ENCODE measurements around the gene CTIF. TPM values are rescaled to one million over a fixed set of nuclear protein-coding genes. Genes with fewer than 3 reads are reported as not detected.

CTIF gene
- total RNA-seq, 1 donor from 2014 or later = 35.1 TPM

GRCh38 chr18:48533340-48534070 lies 5.3 kb upstream of the CTIF start:
- H3K36me3 ChIP-seq = no peaks in the 10 kb centered on the region
- TF ChIP-seq POLR2A (IDR thresholded peaks at IDR 0.05) (no peak), CTCF (IDR thresholded peaks at IDR 0.05) (no peak), POLR2AphosphoS5 (IDR thresholded peaks at IDR 0.05; ENCODE audit: insufficient read depth in 1 of 2, low read depth in 1 of 2) (no peak)
- H3K9me3 ChIP-seq = no peaks in the 10 kb centered on the region
- H3K4me1 ChIP-seq = peaks cover 6% of the 10 kb centered on the region
- H3K4me3 ChIP-seq = no peak overlapping the region
- no peaks in the 10 kb centered on the region for H3K27me3 ChIP-seq
- DNase-seq (ENCODE audit: extremely low spot score in 2 of 2) = no peak
- intact Hi-C loops (cut with DNase I) = no loop called here
- H3K27ac ChIP-seq = no peak overlapping the region

- intact Hi-C loops (cut with DNase I) = no loop called here
- Histone ChIP-seq H3K4me3 (no peak overlapping the region), H3K27ac (no peak overlapping the region), H3K9me3 (no peaks in the 10 kb centered on the region), H3K36me3 (no peaks in the 10 kb centered on the region), H3K4me1 (peaks cover 6% of the 10 kb centered on the region), H3K27me3 (no peaks in the 10 kb centered on the region)
- peak in 1 of 2 donors; percentile 37 for DNase-seq (ENCODE audit: extremely low spot score in 2 of 2)
- no peak for TF ChIP-seq POLR2A (IDR thresholded peaks at IDR 0.05)
- no peak for TF ChIP-seq POLR2AphosphoS5 (IDR thresholded peaks at IDR 0.05; ENCODE audit: insufficient read depth in 1 of 2, low read depth in 1 of 2)
- no peak for TF ChIP-seq CTCF (IDR thresholded peaks at IDR 0.05)
Measured at GRCh38 chr18:48534364-48534763, 4.5 kb upstream of the CTIF start.

GRCh38 chr18:48535956-48536355 lies 2.9 kb upstream of the CTIF start:
- Histone ChIP-seq H3K36me3 (no peaks in the 10 kb centered on the region), H3K9me3 (no peaks in the 10 kb centered on the region), H3K27me3 (no peaks in the 10 kb centered on the region), H3K27ac (no peak overlapping the region), H3K4me3 (no peak overlapping the region), H3K4me1 (peaks cover 6% of the 10 kb centered on the region)
- DNase-seq (ENCODE audit: extremely low spot score in 2 of 2) = peak in 1 of 2 donors; percentile 70
- intact Hi-C loops (cut with DNase I) = no loop called here
- TF ChIP-seq POLR2A (IDR thresholded peaks at IDR 0.05) (no peak), POLR2AphosphoS5 (IDR thresholded peaks at IDR 0.05; ENCODE audit: insufficient read depth in 1 of 2, low read depth in 1 of 2) (no peak)

GRCh38 chr18:48536516-48536915 lies 2.3 kb upstream of the CTIF start:
- Histone ChIP-seq H3K9me3 (no peaks in the 10 kb centered on the region), H3K27me3 (no peaks in the 10 kb centered on the region), H3K4me1 (peaks cover 8% of the 10 kb centered on the region), H3K36me3 (no peaks in the 10 kb centered on the region), H3K4me3 (no peak overlapping the region), H3K27ac (no peak overlapping the region)
- TF ChIP-seq POLR2AphosphoS5 (IDR thresholded peaks at IDR 0.05; ENCODE audit: insufficient read depth in 1 of 2, low read depth in 1 of 2) = no peak
- no peak for TF ChIP-seq CTCF (IDR thresholded peaks at IDR 0.05)
- no peak for TF ChIP-seq POLR2A (IDR thresholded peaks at IDR 0.05)
- peak in 1 of 2 donors; percentile 84 for DNase-seq (ENCODE audit: extremely low spot score in 2 of 2)
- intact Hi-C loops (cut with DNase I) = no loop called here

- Histone ChIP-seq H3K4me3 (peak overlapping the region; percentile 67 to 83), H3K27me3 (no peaks in the 10 kb centered on the region), H3K36me3 (no peaks in the 10 kb centered on the region), H3K9me3 (no peaks in the 10 kb centered on the region), H3K4me1 (peaks cover 30% of the 10 kb centered on the region), H3K27ac (peak overlapping the region; percentile 93)
- TF ChIP-seq POLR2AphosphoS5 (IDR thresholded peaks at IDR 0.05; ENCODE audit: insufficient read depth in 1 of 2, low read depth in 1 of 2) = peak in 1 of 2 donors; percentile 44
- TF ChIP-seq CTCF (IDR thresholded peaks at IDR 0.05) = no peak
- no peak for TF ChIP-seq POLR2A (IDR thresholded peaks at IDR 0.05)
- intact Hi-C loops (cut with DNase I) = no loop called here
- peak in 1 of 2 donors; percentile 88 for DNase-seq (ENCODE audit: extremely low spot score in 2 of 2)
Measured at GRCh38 chr18:48539406-48540250, 797 bp downstream of the CTIF start.
